ENCODE results near the gene GABRP.
"Not testable (repeated sequence)": the region's sequence is repeated elsewhere in the genome, so short reads cannot be mapped to it uniquely, and the experiment has no call there.

Gene GABRP

DNA sequence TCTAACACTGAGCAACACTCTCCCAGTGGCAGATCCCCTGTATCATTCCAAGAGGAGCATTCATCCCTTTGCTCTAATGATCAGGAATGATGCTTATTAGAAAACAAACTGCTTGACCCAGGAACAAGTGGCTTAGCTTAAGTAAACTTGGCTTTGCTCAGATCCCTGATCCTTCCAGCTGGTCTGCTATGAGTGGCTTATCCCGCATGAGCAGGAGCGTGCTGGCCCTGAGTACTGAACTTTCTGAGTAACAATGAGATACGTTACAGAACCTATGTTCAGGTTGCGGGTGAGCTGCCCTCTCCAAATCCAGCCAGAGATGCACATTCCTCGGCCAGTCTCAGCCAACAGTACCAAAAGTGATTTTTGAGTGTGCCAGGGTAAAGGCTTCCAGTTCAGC, 29.7 kb downstream of the GABRP start:
- H3K4me3 ChIP-seq (ENCODE audit: low read depth, low read length): no peak overlapping the region
- H3K4me1 ChIP-seq (ENCODE audit: control insufficient read depth, insufficient read depth, low read length): no peaks in the 10 kb centered on the region
- no peaks in the 10 kb centered on the region for H3K9me3 ChIP-seq (ENCODE audit: control insufficient read depth, insufficient read depth, low read length)
- H3K36me3 ChIP-seq (ENCODE audit: control insufficient read depth, insufficient read depth, low read length): no peaks in the 10 kb centered on the region
- H3K9ac ChIP-seq (ENCODE audit: low read depth, low read length): no peak overlapping the region
- no peaks in the 10 kb centered on the region for H3K27me3 ChIP-seq (ENCODE audit: control insufficient read depth, insufficient read depth, low read length)

DNA sequence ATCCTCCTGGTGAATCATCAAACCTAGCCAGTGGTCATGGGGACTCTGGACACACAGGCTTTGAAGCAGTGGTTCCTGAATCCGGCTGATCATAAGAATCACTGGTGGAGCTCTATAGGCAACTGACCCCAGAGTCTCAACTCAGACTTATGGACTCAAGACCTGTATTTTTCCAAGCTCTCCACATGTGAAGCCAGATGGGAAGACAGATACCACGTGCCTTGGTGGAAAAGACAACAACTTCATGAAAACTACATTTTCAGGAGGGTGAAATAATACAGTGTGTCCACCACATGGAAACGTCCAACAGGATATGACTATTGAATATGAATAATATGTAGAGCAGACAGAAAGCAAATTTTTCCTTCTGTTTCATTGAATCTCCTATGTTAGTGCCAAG, 33.7 kb downstream of the GABRP start:
- no peak overlapping the region for H3K9ac ChIP-seq (ENCODE audit: low read depth, low read length)
- H3K27me3 ChIP-seq (ENCODE audit: control insufficient read depth, insufficient read depth, low read length): no peaks in the 10 kb centered on the region
- H3K36me3 ChIP-seq (ENCODE audit: control insufficient read depth, insufficient read depth, low read length): no peaks in the 10 kb centered on the region
- no peak overlapping the region for H3K4me3 ChIP-seq (ENCODE audit: low read depth, low read length)
- no peaks in the 10 kb centered on the region for H3K4me1 ChIP-seq (ENCODE audit: control insufficient read depth, insufficient read depth, low read length)
- no peaks in the 10 kb centered on the region for H3K9me3 ChIP-seq (ENCODE audit: control insufficient read depth, insufficient read depth, low read length)

DNA sequence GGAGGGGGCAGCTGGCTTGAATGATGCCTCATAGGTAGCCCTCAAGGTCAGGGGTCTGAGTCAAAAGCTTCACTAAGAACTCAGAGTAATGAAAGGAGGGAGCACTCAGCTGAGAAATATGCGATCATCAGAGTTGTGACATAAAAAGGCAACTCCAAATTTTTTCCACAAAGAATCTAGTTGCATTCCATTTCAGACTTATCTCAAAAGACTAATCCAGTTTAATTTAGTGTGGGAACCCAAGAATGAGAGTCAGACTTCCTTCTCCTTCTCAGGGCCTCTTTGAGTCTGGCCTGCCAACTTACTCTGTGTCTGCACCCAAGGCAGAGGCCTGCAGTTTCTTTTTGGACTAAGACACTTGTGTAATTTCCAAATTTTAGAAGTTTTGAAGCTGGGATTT, 34.7 kb downstream of the GABRP start:
- no peak overlapping the region for H3K9ac ChIP-seq (ENCODE audit: low read depth, low read length)
- no peak overlapping the region for H3K4me3 ChIP-seq (ENCODE audit: low read depth, low read length)

GRCh38 chr5:170819824-170820223, 36.3 kb downstream of the GABRP start:
- Histone ChIP-seq H3K9me3 (ENCODE audit: control insufficient read depth, insufficient read depth, low read length) (no peaks in the 10 kb centered on the region), H3K4me3 (ENCODE audit: low read depth, low read length) (no peak overlapping the region), H3K4me1 (ENCODE audit: control insufficient read depth, insufficient read depth, low read length) (no peaks in the 10 kb centered on the region), H3K27me3 (ENCODE audit: control insufficient read depth, insufficient read depth, low read length) (no peaks in the 10 kb centered on the region), H3K36me3 (ENCODE audit: control insufficient read depth, insufficient read depth, low read length) (no peaks in the 10 kb centered on the region), H3K9ac (ENCODE audit: low read depth, low read length) (no peak overlapping the region)

More for the DNA sequence above, 34.7 kb downstream of the GABRP start:
- H3K9me3 ChIP-seq (ENCODE audit: control insufficient read depth, insufficient read depth, low read length): no peaks in the 10 kb centered on the region
- no peaks in the 10 kb centered on the region for H3K27me3 ChIP-seq (ENCODE audit: control insufficient read depth, insufficient read depth, low read length)
- no peaks in the 10 kb centered on the region for H3K36me3 ChIP-seq (ENCODE audit: control insufficient read depth, insufficient read depth, low read length)
- H3K4me1 ChIP-seq (ENCODE audit: control insufficient read depth, insufficient read depth, low read length): no peaks in the 10 kb centered on the region

GRCh38 chr5:170821257-170821800, 37.8 kb downstream of the GABRP start:
- Histone ChIP-seq H3K9ac (ENCODE audit: low read depth, low read length) (no peak overlapping the region), H3K27me3 (ENCODE audit: control insufficient read depth, insufficient read depth, low read length) (no peaks in the 10 kb centered on the region), H3K4me1 (ENCODE audit: control insufficient read depth, insufficient read depth, low read length) (no peaks in the 10 kb centered on the region), H3K36me3 (ENCODE audit: control insufficient read depth, insufficient read depth, low read length) (no peaks in the 10 kb centered on the region), H3K4me3 (ENCODE audit: low read depth, low read length) (no peak overlapping the region), H3K9me3 (ENCODE audit: control insufficient read depth, insufficient read depth, low read length) (peaks cover 7% of the 10 kb centered on the region)

- H3K36me3 ChIP-seq (ENCODE audit: control insufficient read depth, insufficient read depth, low read length): no peaks in the 10 kb centered on the region
- H3K4me1 ChIP-seq (ENCODE audit: control insufficient read depth, insufficient read depth, low read length): no peaks in the 10 kb centered on the region
- H3K9me3 ChIP-seq (ENCODE audit: control insufficient read depth, insufficient read depth, low read length): peaks cover 7% of the 10 kb centered on the region
- H3K27me3 ChIP-seq (ENCODE audit: control insufficient read depth, insufficient read depth, low read length): no peaks in the 10 kb centered on the region
- H3K4me3 ChIP-seq (ENCODE audit: low read depth, low read length): no peak overlapping the region
- no peak overlapping the region for H3K9ac ChIP-seq (ENCODE audit: low read depth, low read length)
Observed at GRCh38 chr5:170826117-170826516, 42.6 kb downstream of the GABRP start.

- Histone ChIP-seq H3K9ac (ENCODE audit: low read depth, low read length) (no peak overlapping the region), H3K4me3 (ENCODE audit: low read depth, low read length) (no peak overlapping the region), H3K4me1 (ENCODE audit: control insufficient read depth, insufficient read depth, low read length) (no peaks in the 10 kb centered on the region), H3K36me3 (ENCODE audit: control insufficient read depth, insufficient read depth, low read length) (no peaks in the 10 kb centered on the region), H3K9me3 (ENCODE audit: control insufficient read depth, insufficient read depth, low read length) (no peaks in the 10 kb centered on the region), H3K27me3 (ENCODE audit: control insufficient read depth, insufficient read depth, low read length) (no peaks in the 10 kb centered on the region)
Observed at GRCh38 chr5:170832241-170832640, 48.7 kb downstream of the GABRP start.

GRCh38 chr5:170833981-170834380, 50.5 kb downstream of the GABRP start:
- H3K9ac ChIP-seq (ENCODE audit: low read depth, low read length); H3K4me1 ChIP-seq (ENCODE audit: control insufficient read depth, insufficient read depth, low read length); H3K4me3 ChIP-seq (ENCODE audit: low read depth, low read length); H3K9me3 ChIP-seq (ENCODE audit: control insufficient read depth, insufficient read depth, low read length); H3K27me3 ChIP-seq (ENCODE audit: control insufficient read depth, insufficient read depth, low read length); H3K36me3 ChIP-seq (ENCODE audit: control insufficient read depth, insufficient read depth, low read length): not testable (repeated sequence)

DNA sequence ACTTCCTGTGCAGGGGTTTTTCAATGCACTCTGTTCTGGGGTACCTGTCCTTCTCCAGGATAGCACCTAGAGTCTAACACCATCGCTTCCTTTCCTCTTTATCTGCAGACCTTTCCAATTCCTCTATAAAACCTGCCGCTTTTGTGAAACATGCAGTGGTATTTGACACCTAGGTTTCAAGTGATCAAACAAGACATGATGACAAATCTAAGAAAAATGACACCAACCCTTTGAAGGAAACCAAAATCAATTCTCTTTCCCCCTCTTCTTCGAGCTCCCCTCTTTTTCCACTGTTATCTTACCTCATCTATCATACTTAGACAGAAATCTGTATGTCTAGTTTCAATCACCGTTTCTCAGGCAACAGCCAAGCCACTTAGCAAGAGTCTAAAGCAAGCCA, 52.7 kb downstream of the GABRP start:
- Histone ChIP-seq H3K27me3 (ENCODE audit: control insufficient read depth, insufficient read depth, low read length) (no peaks in the 10 kb centered on the region), H3K4me1 (ENCODE audit: control insufficient read depth, insufficient read depth, low read length) (no peaks in the 10 kb centered on the region), H3K4me3 (ENCODE audit: low read depth, low read length) (no peak overlapping the region), H3K36me3 (ENCODE audit: control insufficient read depth, insufficient read depth, low read length) (no peaks in the 10 kb centered on the region), H3K9me3 (ENCODE audit: control insufficient read depth, insufficient read depth, low read length) (no peaks in the 10 kb centered on the region), H3K9ac (ENCODE audit: low read depth, low read length) (no peak overlapping the region)

- Histone ChIP-seq H3K36me3 (ENCODE audit: control insufficient read depth, insufficient read depth, low read length) (no peaks in the 10 kb centered on the region), H3K27me3 (ENCODE audit: control insufficient read depth, insufficient read depth, low read length) (no peaks in the 10 kb centered on the region), H3K4me3 (ENCODE audit: low read depth, low read length) (no peak overlapping the region), H3K9ac (ENCODE audit: low read depth, low read length) (no peak overlapping the region), H3K9me3 (ENCODE audit: control insufficient read depth, insufficient read depth, low read length) (no peaks in the 10 kb centered on the region), H3K4me1 (ENCODE audit: control insufficient read depth, insufficient read depth, low read length) (no peaks in the 10 kb centered on the region)
Observed at GRCh38 chr5:170843870-170844269, 60.3 kb downstream of the GABRP start.

DNA sequence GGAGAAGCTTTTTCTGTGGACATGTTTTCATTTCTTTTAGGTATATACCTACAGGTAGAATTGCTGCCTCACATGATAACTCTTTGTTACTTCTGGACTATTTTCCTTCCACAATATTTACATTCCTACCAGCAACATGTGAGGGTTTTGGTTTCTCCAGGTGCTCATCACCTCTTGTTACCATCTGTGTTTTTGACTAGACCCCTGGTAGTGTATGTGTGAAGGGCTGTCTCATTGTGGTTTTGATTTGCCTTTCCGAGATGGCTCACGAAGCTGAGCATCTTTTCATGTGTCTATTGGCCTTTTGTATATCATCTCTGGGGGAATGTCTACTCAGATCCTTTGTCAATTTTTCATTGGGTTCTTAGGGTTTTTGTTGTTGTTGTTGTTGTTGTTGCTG, 61.1 kb downstream of the GABRP start:
- Histone ChIP-seq H3K4me3 (ENCODE audit: low read depth, low read length) (no peak overlapping the region), H3K9me3 (ENCODE audit: control insufficient read depth, insufficient read depth, low read length) (no peaks in the 10 kb centered on the region), H3K9ac (ENCODE audit: low read depth, low read length) (no peak overlapping the region), H3K27me3 (ENCODE audit: control insufficient read depth, insufficient read depth, low read length) (no peaks in the 10 kb centered on the region), H3K4me1 (ENCODE audit: control insufficient read depth, insufficient read depth, low read length) (no peaks in the 10 kb centered on the region), H3K36me3 (ENCODE audit: control insufficient read depth, insufficient read depth, low read length) (no peaks in the 10 kb centered on the region)

DNA sequence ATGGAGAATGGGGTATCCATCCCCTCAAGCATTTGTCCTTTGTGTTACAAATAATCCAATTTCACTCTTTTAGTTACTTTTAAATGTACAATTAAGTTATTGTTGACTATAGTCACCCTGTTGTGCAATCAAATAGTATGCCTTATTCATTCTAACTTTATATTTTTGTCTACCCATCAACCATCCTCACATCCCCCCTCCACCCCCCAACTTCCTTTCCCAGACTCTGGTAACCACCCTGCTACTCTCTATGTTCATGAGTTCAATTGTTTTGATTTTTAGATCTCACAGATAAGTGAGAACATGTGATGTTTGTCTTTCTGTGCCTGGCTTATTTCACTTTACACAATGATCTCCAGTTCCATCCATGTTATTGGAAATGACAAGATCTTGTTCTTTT, 62.9 kb downstream of the GABRP start:
- no peak overlapping the region for H3K4me3 ChIP-seq (ENCODE audit: low read depth, low read length)
- H3K36me3 ChIP-seq (ENCODE audit: control insufficient read depth, insufficient read depth, low read length): no peaks in the 10 kb centered on the region
- no peak overlapping the region for H3K9ac ChIP-seq (ENCODE audit: low read depth, low read length)
- H3K9me3 ChIP-seq (ENCODE audit: control insufficient read depth, insufficient read depth, low read length): no peaks in the 10 kb centered on the region
- H3K4me1 ChIP-seq (ENCODE audit: control insufficient read depth, insufficient read depth, low read length): no peaks in the 10 kb centered on the region
- H3K27me3 ChIP-seq (ENCODE audit: control insufficient read depth, insufficient read depth, low read length): no peaks in the 10 kb centered on the region

- no peaks in the 10 kb centered on the region for H3K27me3 ChIP-seq (ENCODE audit: control insufficient read depth, insufficient read depth, low read length)
- H3K9ac ChIP-seq (ENCODE audit: low read depth, low read length): no peak overlapping the region
- H3K4me1 ChIP-seq (ENCODE audit: control insufficient read depth, insufficient read depth, low read length): no peaks in the 10 kb centered on the region
- no peaks in the 10 kb centered on the region for H3K36me3 ChIP-seq (ENCODE audit: control insufficient read depth, insufficient read depth, low read length)
- no peaks in the 10 kb centered on the region for H3K9me3 ChIP-seq (ENCODE audit: control insufficient read depth, insufficient read depth, low read length)
- H3K4me3 ChIP-seq (ENCODE audit: low read depth, low read length): no peak overlapping the region
Observed at GRCh38 chr5:170846846-170847245, 63.3 kb downstream of the GABRP start.
